Measurements from ENCODE around the gene HECTD4. TPM values are rescaled to one million over a fixed set of nuclear protein-coding genes. Genes with fewer than 3 reads are reported as not detected.
A peak's percentile ranks its signal among the peaks of the same experiment; 100 is the strongest.

The HECTD4 gene
- total and polyA plus RNA-seq, 2 donors (not counting 1 experiment from before 2014, with no cell fraction given), result 46.4 to 92.2 TPM

DNA sequence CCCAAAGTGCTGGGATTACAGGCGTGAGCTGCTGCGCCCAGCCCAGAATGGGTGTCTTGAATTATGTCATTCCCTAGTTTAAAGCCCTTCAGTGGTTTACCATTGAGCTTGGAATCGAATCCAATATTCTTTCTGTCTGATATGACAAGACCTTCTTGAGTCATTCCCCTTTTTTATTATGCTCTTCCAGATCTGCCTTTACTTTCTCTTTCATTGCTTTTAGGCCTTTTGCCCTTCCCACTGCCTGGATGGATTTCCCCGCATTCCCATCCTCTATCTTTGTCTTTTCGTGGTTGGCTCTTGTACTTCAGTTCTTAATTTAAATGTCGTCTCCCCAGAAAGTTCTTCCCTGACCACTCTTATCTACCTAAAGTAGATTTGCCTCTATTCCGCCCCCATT lies 255.3 kb downstream of the HECTD4 start:
- H3K9me3 Mint-ChIP-seq (ENCODE audit: insufficient read depth), result no peaks in the 10 kb centered on the region
- Histone ChIP-seq H3K36me3 (replicated peaks in 1 of 2; ENCODE audit: control extremely low read depth in 1 of 2, control insufficient read depth in 1 of 2, extremely low read depth in 1 of 2, insufficient read depth in 2 of 2, low read length in 1 of 2) (peaks cover 0 to 5% of the 10 kb centered on the region in 2 experiments), H3K9me3 (ENCODE audit: control extremely low read depth in 1 of 3, control insufficient read depth in 2 of 3, insufficient read depth in 1 of 3, low read length in 2 of 3) (no peaks in the 10 kb centered on the region), H3K4me2 (replicated peaks; ENCODE audit: low read depth, low read length, poor library complexity, severe bottlenecking) (peak overlapping the region; percentile 82), H3K27me3 (replicated peaks in 1 of 4; ENCODE audit: control extremely low read depth in 1 of 4, control insufficient read depth in 3 of 4, insufficient read depth in 4 of 4, low read length in 3 of 4) (no peaks in the 10 kb centered on the region), H3K27ac (ENCODE audit: low read length in 2 of 2) (peak overlapping the region in 1 of 2 donors; percentile 51), H3K79me2 (ENCODE audit: control insufficient read depth, insufficient read depth, low read length) (peaks cover 43% of the 10 kb centered on the region), H2AFZ (ENCODE audit: insufficient read depth, low read depth, low read length, poor library complexity, severe bottlenecking) (no peak overlapping the region), H3K4me1 (ENCODE audit: control insufficient read depth in 2 of 2, insufficient read depth in 2 of 2, low read length in 2 of 2) (peaks cover 51 to 53% of the 10 kb centered on the region in 2 donors), H3K4me3 (ENCODE audit: control extremely low read depth in 1 of 5, extremely low read depth in 1 of 5, insufficient read depth in 1 of 5, low read depth in 2 of 5, low read length in 4 of 5) (peak overlapping the region in 1 of 5 experiments; percentile 86), H4K20me1 (ENCODE audit: control insufficient read depth, insufficient read depth, low read length, poor library complexity, severe bottlenecking) (peaks cover 7% of the 10 kb centered on the region), H3K9ac (ENCODE audit: low read length) (peak overlapping the region; percentile 14)
- CTCF ChIA-PET, result interaction anchor here (0.7 kb wide), 1 partner anchor 25 kb away, joined by 3 read pairs; no protein-coding TSS in a partner anchor
- DNase-seq, result no peak
- ATAC-seq (ENCODE audit: low read depth), result no peak
- 85% methylated on average over 6 of the region's 7 CpGs for WGBS (ENCODE audit: insufficient coverage)
- TF ChIP-seq CTCF (IDR thresholded peaks at IDR 0.05) (no peak), EZH2 (IDR thresholded peaks at IDR 0.05; ENCODE audit: borderline replicate concordance, insufficient read depth, low read depth, low read length, poor library complexity, severe bottlenecking) (no peak)
- POLR2A ChIA-PET, result interaction anchor here (5.4 kb wide), 1 partner anchor 18 kb away, joined by 35 read pairs; the partner anchor contains the start of gene NAA25
- H3K27ac Mint-ChIP-seq, result peak overlapping the region; percentile 39
- peaks cover 56% of the 10 kb centered on the region for H3K4me1 Mint-ChIP-seq
- H3K4me3 Mint-ChIP-seq, result peak overlapping the region; percentile 76
- intact Hi-C loops (cut with micrococcal nuclease), result loop anchor here (5.0 kb wide), 1 partner anchor 50 kb away; no protein-coding TSS in a partner anchor
- H3K27me3 Mint-ChIP-seq, result no peaks in the 10 kb centered on the region

DNA sequence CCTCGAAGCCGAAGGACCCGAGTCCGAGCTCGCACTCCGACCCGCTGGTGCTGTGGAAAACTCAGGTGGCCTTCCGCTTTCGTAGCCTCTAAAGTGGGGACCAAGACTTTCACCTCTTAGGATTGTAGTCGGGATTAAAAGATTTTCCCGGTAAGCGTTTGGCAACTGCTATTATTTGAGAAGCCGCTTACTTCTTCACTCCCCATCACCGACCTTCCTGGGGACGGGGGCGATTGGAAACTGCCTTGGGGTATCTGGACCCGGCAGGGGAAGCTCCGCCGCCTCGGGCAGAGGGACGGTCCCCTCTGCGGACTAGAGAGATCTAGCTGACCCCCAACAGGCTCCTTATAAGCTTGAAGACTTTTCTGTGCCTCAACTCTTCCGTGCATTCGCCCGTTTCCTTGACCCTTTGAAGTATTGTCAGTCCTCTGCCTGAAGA lies 256.2 kb downstream of the HECTD4 start:
- H3K4me1 Mint-ChIP-seq, result peaks cover 49% of the 10 kb centered on the region
- peaks cover 41% of the 10 kb centered on the region for H3K79me2 ChIP-seq (ENCODE audit: control insufficient read depth, insufficient read depth, low read length)
- peaks cover 45 to 47% of the 10 kb centered on the region in 2 donors for H3K4me1 ChIP-seq (ENCODE audit: control insufficient read depth in 2 of 2, insufficient read depth in 2 of 2, low read length in 2 of 2)
- H3K27ac ChIP-seq (ENCODE audit: low read length in 2 of 2), result peak overlapping the region; percentile 62 to 86
- no peaks in the 10 kb centered on the region for H3K27me3 Mint-ChIP-seq
- WGBS (ENCODE audit: insufficient coverage), result 3% methylated on average over 21 of the region's 25 CpGs
- intact Hi-C loops (cut with micrococcal nuclease), result loop anchor here (1.0 to 5.0 kb wide), 6 partner anchors 18 to 292 kb away; partner anchors contain the start of genes ERP29, NAA25, PTPN11 and RPL6
- DNase-seq (peak; percentile 22), ATAC-seq (ENCODE audit: low read depth) (no peak)
- H3K4me3 ChIP-seq (ENCODE audit: control extremely low read depth in 1 of 5, extremely low read depth in 1 of 5, insufficient read depth in 1 of 5, low read depth in 2 of 5, low read length in 4 of 5), result peak overlapping the region; percentile 19 to 88 (median 86)
- H3K9me3 ChIP-seq (ENCODE audit: control extremely low read depth in 1 of 3, control insufficient read depth in 2 of 3, insufficient read depth in 1 of 3, low read length in 2 of 3), result no peaks in the 10 kb centered on the region
- no peaks in the 10 kb centered on the region for H3K27me3 ChIP-seq (replicated peaks in 1 of 4; ENCODE audit: control extremely low read depth in 1 of 4, control insufficient read depth in 3 of 4, insufficient read depth in 4 of 4, low read length in 3 of 4)
- peak overlapping the region; percentile 82 for H3K4me2 ChIP-seq (replicated peaks; ENCODE audit: low read depth, low read length, poor library complexity, severe bottlenecking)
- no peaks in the 10 kb centered on the region for H3K36me3 ChIP-seq (replicated peaks in 1 of 2; ENCODE audit: control extremely low read depth in 1 of 2, control insufficient read depth in 1 of 2, extremely low read depth in 1 of 2, insufficient read depth in 2 of 2, low read length in 1 of 2)
- peaks cover 7% of the 10 kb centered on the region for H4K20me1 ChIP-seq (ENCODE audit: control insufficient read depth, insufficient read depth, low read length, poor library complexity, severe bottlenecking)
- peak overlapping the region; percentile 86 for H3K9ac ChIP-seq (ENCODE audit: low read length)
- no peaks in the 10 kb centered on the region for H3K9me3 Mint-ChIP-seq (ENCODE audit: insufficient read depth)
- H3K4me3 Mint-ChIP-seq, result peak overlapping the region; percentile 76
- ChIA-PET POLR2A (interaction anchor here (0.5 to 5.4 kb wide), 4 partner anchors 14 to 112 kb away, joined by 3 to 35 read pairs (median 6); partner anchors contain the start of genes ERP29, NAA25 and TMEM116), CTCF (interaction anchor here (2.3 kb wide), 1 partner anchor 17 kb away, joined by 10 read pairs; the partner anchor contains the start of gene NAA25)
- peak overlapping the region; percentile 65 for H3K27ac Mint-ChIP-seq
- peak overlapping the region; percentile 75 for H2AFZ ChIP-seq (ENCODE audit: insufficient read depth, low read depth, low read length, poor library complexity, severe bottlenecking)
- TF ChIP-seq EZH2 (IDR thresholded peaks at IDR 0.05; ENCODE audit: borderline replicate concordance, insufficient read depth, low read depth, low read length, poor library complexity, severe bottlenecking) (no peak), CTCF (IDR thresholded peaks at IDR 0.05) (no peak)

All from B cell (primary cell).